ENCODE data around the gene CDK17. TPM values are rescaled to one million over a fixed set of nuclear protein-coding genes. Genes with fewer than 3 reads are reported as not detected.

The CDK17 gene
- polyA plus RNA-seq, 1 of the 3 experiments (the other 2 are of a cell fraction), result 11.7 TPM

GRCh38 chr12:96438330-96438729 lies 38.1 kb upstream of the CDK17 start:
- no peak overlapping the region for H3K4me3 ChIP-seq (ENCODE audit: low read depth in 2 of 2, low read length in 1 of 2)
- H2AFZ ChIP-seq (ENCODE audit: low read depth), result peak overlapping the region; percentile 5
- ChIA-PET POLR2A (no interaction called here), CTCF (no interaction called here)
- H3K9me3 ChIP-seq, result no peaks in the 10 kb centered on the region
- H3K79me2 ChIP-seq (ENCODE audit: insufficient read depth), result no peaks in the 10 kb centered on the region
- H3K36me3 ChIP-seq (replicated peaks in 1 of 2; ENCODE audit: control insufficient read depth in 1 of 2, insufficient read depth in 2 of 2, low read length in 1 of 2), result no peaks in the 10 kb centered on the region
- no peaks in the 10 kb centered on the region for H4K20me1 ChIP-seq (ENCODE audit: insufficient read depth)
- no peaks in the 10 kb centered on the region for H3F3A ChIP-seq (replicated peaks; ENCODE audit: insufficient read depth)
- 0 out of 2 replicates have a peak overlapping the region, but pooled peaks have one; percentile 12 for H3K9ac ChIP-seq
- no peaks in the 10 kb centered on the region for H3K27me3 ChIP-seq (ENCODE audit: insufficient read depth)
- TF ChIP-seq, protein P1, sequence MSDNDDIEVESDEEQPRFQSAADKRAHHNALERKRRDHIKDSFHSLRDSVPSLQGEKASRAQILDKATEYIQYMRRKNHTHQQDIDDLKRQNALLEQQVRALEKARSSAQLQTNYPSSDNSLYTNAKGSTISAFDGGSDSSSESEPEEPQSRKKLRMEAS (IDR thresholded peaks at IDR 0.05; ENCODE audit: low read depth), result 0 out of 2 replicates have a peak, but pooled peaks have one; percentile 25
- TF ChIP-seq RFX5 (IDR thresholded peaks at IDR 0.05; ENCODE audit: low read length), result no peak
- peak overlapping the region; percentile 23; the same call in 1 of the 2 replicates for H3K4me2 ChIP-seq
- peaks cover 0 to 4% of the 10 kb centered on the region in 2 experiments; a peak in 2 of 4 replicates for H3K4me1 ChIP-seq (ENCODE audit: control insufficient read depth in 1 of 2, insufficient read depth in 2 of 2, low read depth in 1 of 2, low read length in 1 of 2)
- DNase-seq, result no peak
- WGBS (ENCODE audit: low lambda C conversion rate), result 67% methylated on average over 3 of the region's 3 CpGs
- H3K9me2 ChIP-seq, result no peaks in the 10 kb centered on the region
- H3K27ac ChIP-seq (ENCODE audit: low read depth in 2 of 2, low read length in 1 of 2), result peak overlapping the region in 1 of 2 experiments; percentile 53; a peak in 2 of 4 replicates

- Histone ChIP-seq H3K9me3 (no peaks in the 10 kb centered on the region), H3K27ac (ENCODE audit: low read depth in 2 of 2, low read length in 1 of 2) (no peak overlapping the region), H3K4me3 (ENCODE audit: low read depth in 2 of 2, low read length in 1 of 2) (no peak overlapping the region), H3K79me2 (ENCODE audit: insufficient read depth) (no peaks in the 10 kb centered on the region), H3K27me3 (ENCODE audit: insufficient read depth) (no peaks in the 10 kb centered on the region), H3K9ac (no peak overlapping the region), H3K9me2 (no peaks in the 10 kb centered on the region), H3K36me3 (replicated peaks in 1 of 2; ENCODE audit: control insufficient read depth in 1 of 2, insufficient read depth in 2 of 2, low read length in 1 of 2) (no peaks in the 10 kb centered on the region), H3K4me2 (no peak overlapping the region), H3F3A (replicated peaks; ENCODE audit: insufficient read depth) (no peaks in the 10 kb centered on the region), H4K20me1 (ENCODE audit: insufficient read depth) (no peaks in the 10 kb centered on the region), H3K4me1 (ENCODE audit: control insufficient read depth in 1 of 2, insufficient read depth in 2 of 2, low read depth in 1 of 2, low read length in 1 of 2) (peaks cover 0 to 4% of the 10 kb centered on the region in 2 experiments; a peak in 2 of 4 replicates), H2AFZ (ENCODE audit: low read depth) (no peak overlapping the region)
- no peak for DNase-seq
- POLR2A ChIA-PET, result no interaction called here
- TF ChIP-seq GATA2 (CRISPR knock-in tag; IDR thresholded peaks at IDR 0.05), result no peak
- no peak for TF ChIP-seq TAF1 (IDR thresholded peaks at IDR 0.05; ENCODE audit: borderline replicate concordance, low read depth, low read length)
- no peak for TF ChIP-seq TCF12 (IDR thresholded peaks at IDR 0.05)
- TF ChIP-seq CHD2 (IDR thresholded peaks at IDR 0.05; ENCODE audit: low read length, partially characterized antibody), result no peak
- TF ChIP-seq NRF1 (IDR thresholded peaks at IDR 0.05; ENCODE audit: low read depth, low read length), result no peak
- no peak for TF ChIP-seq REST (IDR thresholded peaks at IDR 0.05; ENCODE audit: low read depth, low read length)
- no peak for TF ChIP-seq IRF3 (IDR thresholded peaks at IDR 0.05; ENCODE audit: low read depth, low read length)
- TF ChIP-seq FOXJ3 (CRISPR knock-in tag; IDR thresholded peaks at IDR 0.05), result no peak
- no peak for TF ChIP-seq SMC3 (IDR thresholded peaks at IDR 0.05; ENCODE audit: low read depth, low read length)
- TF ChIP-seq JUND (IDR thresholded peaks at IDR 0.05), result no peak
- no peak for TF ChIP-seq USF2 (IDR thresholded peaks at IDR 0.05; ENCODE audit: borderline replicate concordance, low read depth, low read length)
- TF ChIP-seq POLR2AphosphoS5 (IDR thresholded peaks at IDR 0.05; ENCODE audit: low read depth, low read length), result no peak
- no peak for TF ChIP-seq CTCF (IDR thresholded peaks at IDR 0.05)
- no peak for TF ChIP-seq ELF1 (IDR thresholded peaks at IDR 0.05)
- TF ChIP-seq, protein P1 (IDR thresholded peaks at IDR 0.05; ENCODE audit: low read depth), result no peak
- no peak for TF ChIP-seq RFX5 (IDR thresholded peaks at IDR 0.05; ENCODE audit: low read length)
- no peak for TF ChIP-seq FOSL2 (IDR thresholded peaks at IDR 0.05; ENCODE audit: borderline replicate concordance, low read depth)
- no peak for TF ChIP-seq FOXM1 (IDR thresholded peaks at IDR 0.05; ENCODE audit: low read depth)
- whole genome bisulfite sequencing (ENCODE audit: low lambda C conversion rate), result 52% methylated on average over 1 of the region's 1 CpG
- CTCF ChIA-PET, result interaction anchor here (1.5 kb wide), 1 partner anchor 53 kb away, joined by 7 read pairs; the partner anchor contains the start of gene CFAP54
These were observed 36.9 kb upstream of the CDK17 start for GRCh38 chr12:96437171-96437445.
